Caco-2 (cell line): ENCODE data around the gene CHD9. TPM values are rescaled to one million over a fixed set of nuclear protein-coding genes. Genes with fewer than 3 reads are reported as not detected.

ENCODE experiments used
- BruUV-seq: library from RNA; stranded (reverse); fragments of 400-500 nt; replicated peaks from 2 replicates; lab custom pipeline; 2021; lab: Mats Ljungman, UMichigan
- CTCF ChIA-PET: fragments of 300-600 bp; sonication (Branson Sonifier 250); formaldehyde crosslinking; loops from one replicate; lab custom pipeline; 2022; ENCODE audit warnings: antibody characterized with exemption; lab: Charles Lee
- POLR2A ChIA-PET: fragments of 300-600 bp; sonication (Branson Sonifier 250); formaldehyde crosslinking; loops from one replicate; lab custom pipeline; 2022; ENCODE audit warnings: antibody characterized with exemption; lab: Charles Lee
- DNase-seq, 2 experiments: peaks; one replicate each; pipeline versions ENCODE4 v3.0.0 to v3.0.0-alpha.2; 2020 to 2022
- H3K27me3 ChIP-seq: replicated peaks from 2 replicates; pipeline ENCODE4 v1.6.0; 2011; ENCODE audit warnings: low read length; ENCODE audit not compliant: control insufficient read depth, insufficient read depth
- H3K36me3 ChIP-seq: 2 replicates; pipeline ENCODE4 v1.5.1; 2011; ENCODE audit warnings: low read length; ENCODE audit not compliant: control insufficient read depth, insufficient read depth
- H3K4me1 ChIP-seq: fragments of 250-450 bp; sonication (Bioruptor Pico); 2 replicates; pipeline ENCODE4 v1.5.1; 2020; ENCODE audit warnings: mild to moderate bottlenecking
- H3K4me3 ChIP-seq: 2 replicates; pipeline ENCODE4 v1.5.1; 2011; ENCODE audit warnings: low read depth, mild to moderate bottlenecking, control low read depth, low read length
- H3K9me3 ChIP-seq: fragments of 250-450 bp; sonication (Bioruptor Pico); 2 replicates; pipeline ENCODE4 v1.5.1; 2020; ENCODE audit warnings: mild to moderate bottlenecking, moderate library complexity
- H3K27ac Mint-ChIP-seq: one replicate; pipeline ENCODE4 v1.8.0; 2022; ENCODE audit warnings: mixed read lengths; ENCODE audit not compliant: unreplicated experiment
- H3K27me3 Mint-ChIP-seq: one replicate; pipeline ENCODE4 v1.8.0; 2022; ENCODE audit warnings: mixed read lengths; ENCODE audit not compliant: insufficient read depth, unreplicated experiment
- H3K36me3 Mint-ChIP-seq: one replicate; pipeline ENCODE4 v1.8.0; 2022; ENCODE audit warnings: mild to moderate bottlenecking, mixed read lengths; ENCODE audit not compliant: insufficient read depth, unreplicated experiment
- H3K4me1 Mint-ChIP-seq: one replicate; pipeline ENCODE4 v1.8.0; 2022; ENCODE audit warnings: low read depth, mixed read lengths; ENCODE audit not compliant: unreplicated experiment
- H3K4me3 Mint-ChIP-seq: one replicate; pipeline ENCODE4 v1.8.0; 2022; ENCODE audit warnings: mild to moderate bottlenecking, moderate library complexity, mixed read lengths; ENCODE audit not compliant: unreplicated experiment
- H3K9me3 Mint-ChIP-seq: one replicate; pipeline ENCODE4 v1.8.0; 2022; ENCODE audit warnings: mixed read lengths; ENCODE audit not compliant: unreplicated experiment
- CTCF ChIP-seq, 2 experiments: fragments of 200-600 bp in 1 of 2; IDR thresholded peaks; 1 replicate in 1 of 2; 2 replicates in 1 of 2; pipeline versions ENCODE4 v1.5.1 to v1.8.0; 2011 to 2022; ENCODE audit warnings: antibody characterized with exemption in 1 of 2, control low read depth in 1 of 2, inconsistent platforms in 1 of 2, low read depth in 1 of 2, low read length in 1 of 2, mild to moderate bottlenecking in 1 of 2, moderate library complexity in 1 of 2; ENCODE audit not compliant: insufficient read depth in 1 of 2, severe bottlenecking in 1 of 2, unreplicated experiment in 1 of 2
- intact Hi-C: fragments of 100-400 bp; cut with micrococcal nuclease; formaldehyde crosslinking; loops from one replicate; pipeline ENCODE4 v1.10.0; 2022; ENCODE audit not compliant: unreplicated experiment
- total RNA-seq: library from RNA; stranded (reverse); gene quantifications from 2 replicates; pipeline ENCODE4 v1.2.3, GENCODE V29; 2022

The CHD9 gene
- total RNA-seq, 1 experiment from 2014 or later = 29.1 TPM

GRCh38 chr16:53198933-53199332 lies 144.1 kb downstream of the CHD9 start:
- Mint-ChIP-seq H3K27ac (no peak overlapping the region), H3K4me3 (no peak overlapping the region), H3K36me3 (no peaks in the 10 kb centered on the region), H3K9me3 (peaks cover 10% of the 10 kb centered on the region), H3K27me3 (no peaks in the 10 kb centered on the region), H3K4me1 (no peaks in the 10 kb centered on the region)
- ChIA-PET POLR2A (no interaction called here), CTCF (no interaction called here)
- Histone ChIP-seq H3K36me3 (no peaks in the 10 kb centered on the region), H3K4me3 (no peak overlapping the region), H3K9me3 (no peaks in the 10 kb centered on the region), H3K27me3 (no peaks in the 10 kb centered on the region), H3K4me1 (no peaks in the 10 kb centered on the region)
- BruUV-seq = no TSS peak
- DNase-seq = no peak
- intact Hi-C loops = no loop called here
- TF ChIP-seq CTCF (IDR thresholded peaks at IDR 0.05; ENCODE audit: insufficient read depth in 1 of 2, low read depth in 1 of 2, low read length in 1 of 2, severe bottlenecking in 1 of 2, unreplicated experiment in 1 of 2) = no peak

GRCh38 chr16:53201900-53202299 lies 147.1 kb downstream of the CHD9 start:
- no peak overlapping the region for H3K27ac Mint-ChIP-seq
- H3K4me3 Mint-ChIP-seq = no peak overlapping the region
- ChIA-PET CTCF (interaction anchor here (0.6 to 0.7 kb wide), 2 partner anchors 550 to 597 kb away, joined by 3 read pairs; no protein-coding TSS in a partner anchor), POLR2A (no interaction called here)
- DNase-seq = no peak
- no peaks in the 10 kb centered on the region for H3K4me1 Mint-ChIP-seq
- intact Hi-C loops = no loop called here
- Histone ChIP-seq H3K9me3 (no peaks in the 10 kb centered on the region), H3K4me3 (no peak overlapping the region), H3K4me1 (no peaks in the 10 kb centered on the region), H3K36me3 (no peaks in the 10 kb centered on the region), H3K27me3 (no peaks in the 10 kb centered on the region)
- peaks cover 10% of the 10 kb centered on the region for H3K9me3 Mint-ChIP-seq
- TF ChIP-seq CTCF (IDR thresholded peaks at IDR 0.05; ENCODE audit: insufficient read depth in 1 of 2, low read depth in 1 of 2, low read length in 1 of 2, severe bottlenecking in 1 of 2, unreplicated experiment in 1 of 2) = no peak
- no peaks in the 10 kb centered on the region for H3K36me3 Mint-ChIP-seq
- BruUV-seq = no TSS peak
- no peaks in the 10 kb centered on the region for H3K27me3 Mint-ChIP-seq

GRCh38 chr16:53202398-53202797 lies 147.6 kb downstream of the CHD9 start:
- intact Hi-C loops = no loop called here
- no peaks in the 10 kb centered on the region for H3K9me3 ChIP-seq
- Mint-ChIP-seq H3K4me1 (no peaks in the 10 kb centered on the region), H3K9me3 (peaks cover 10% of the 10 kb centered on the region), H3K4me3 (no peak overlapping the region), H3K27ac (no peak overlapping the region), H3K27me3 (no peaks in the 10 kb centered on the region), H3K36me3 (no peaks in the 10 kb centered on the region)
- ChIA-PET CTCF (interaction anchor here (0.7 kb wide), 1 partner anchor 551 kb away, joined by 3 read pairs; no protein-coding TSS in a partner anchor), POLR2A (no interaction called here)
- H3K27me3 ChIP-seq = no peaks in the 10 kb centered on the region
- BruUV-seq = no TSS peak
- TF ChIP-seq CTCF (IDR thresholded peaks at IDR 0.05; ENCODE audit: insufficient read depth in 1 of 2, low read depth in 1 of 2, low read length in 1 of 2, severe bottlenecking in 1 of 2, unreplicated experiment in 1 of 2) = no peak
- H3K4me1 ChIP-seq = no peaks in the 10 kb centered on the region; the same call in 1 of the 2 replicates
- H3K36me3 ChIP-seq = no peaks in the 10 kb centered on the region
- no peak for DNase-seq
- no peak overlapping the region for H3K4me3 ChIP-seq
